GM21825 (cell line): ENCODE results near the gene KCNK5.

Experiments used
- ATAC-seq: cut with Tn5 transposase; IDR thresholded peaks from one replicate; pipeline ENCODE4 v1.9.1; 2021; ENCODE audit warnings: mild to moderate bottlenecking, moderate library complexity; ENCODE audit not compliant: unreplicated experiment

Gene KCNK5

GRCh38 chr6:39199976-39200375 lies 29.3 kb downstream of the KCNK5 start:
- ATAC-seq = no peak

GRCh38 chr6:39199231-39199940 lies 29.9 kb downstream of the KCNK5 start:
- ATAC-seq = no peak

DNA sequence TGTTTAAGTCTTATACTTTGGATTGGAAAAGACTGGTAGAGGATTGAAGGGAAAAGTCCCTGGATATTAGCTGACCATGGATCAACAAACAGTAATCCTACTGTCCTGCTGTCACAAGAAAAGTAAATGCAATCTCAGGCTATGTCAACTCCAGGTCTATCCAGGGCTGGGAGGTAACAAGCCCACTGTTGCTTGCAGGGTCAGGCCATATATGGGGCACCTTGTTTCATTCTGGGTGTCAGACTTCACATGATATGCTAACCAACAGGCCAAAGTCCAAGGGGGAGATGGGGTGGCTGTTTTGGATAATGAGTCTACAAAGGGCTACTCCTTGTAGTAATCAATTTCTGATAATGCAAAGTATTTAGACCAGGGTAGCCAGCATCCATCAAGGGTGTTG lies 30.7 kb downstream of the KCNK5 start:
- no peak for ATAC-seq

DNA sequence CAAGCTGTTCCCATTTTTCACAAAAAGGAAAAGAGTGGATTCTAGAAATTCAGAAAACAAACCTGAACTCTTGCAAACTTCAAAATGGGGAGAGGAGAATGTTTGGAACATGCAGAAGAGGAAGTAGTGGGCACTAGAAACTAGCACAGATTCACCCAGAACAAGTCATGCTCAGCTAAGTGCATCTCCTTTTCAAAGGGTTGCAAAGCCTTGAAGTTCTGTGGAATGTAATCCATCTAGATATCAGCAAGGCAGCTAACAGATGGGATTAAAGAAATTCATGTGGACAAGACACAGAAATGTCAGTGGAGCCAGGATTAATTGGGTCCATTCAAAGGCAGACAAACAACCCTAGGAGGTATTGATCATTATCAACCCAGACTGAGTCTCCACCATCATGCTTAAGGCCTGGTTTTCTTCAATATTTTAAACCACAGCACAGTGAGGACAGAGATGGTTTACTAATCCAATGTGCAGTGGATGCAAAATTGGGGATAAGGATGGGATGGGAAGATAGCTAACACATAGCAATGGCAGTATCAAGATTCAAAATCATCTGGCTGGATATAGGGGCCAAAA lies 31.3 kb downstream of the KCNK5 start:
- ATAC-seq = no peak

DNA sequence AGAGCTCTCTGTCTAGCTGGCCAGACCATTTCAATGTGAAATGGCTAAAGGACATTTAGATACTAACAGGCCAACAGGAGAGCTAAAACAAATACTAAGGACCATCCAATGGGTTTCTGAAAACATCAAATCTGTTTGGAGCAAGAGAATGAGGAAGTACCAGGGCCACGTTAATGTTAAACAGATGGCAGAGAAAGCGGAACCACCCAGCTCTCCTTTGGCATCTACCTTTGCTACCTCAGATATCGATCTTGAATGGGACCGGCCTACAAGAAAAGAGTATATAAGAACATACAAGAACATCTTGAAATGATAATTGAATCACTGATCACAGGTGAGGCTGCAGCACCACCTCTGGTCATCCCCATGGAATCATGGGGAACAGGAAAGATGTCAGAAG lies 31.8 kb downstream of the KCNK5 start:
- ATAC-seq = no peak

DNA sequence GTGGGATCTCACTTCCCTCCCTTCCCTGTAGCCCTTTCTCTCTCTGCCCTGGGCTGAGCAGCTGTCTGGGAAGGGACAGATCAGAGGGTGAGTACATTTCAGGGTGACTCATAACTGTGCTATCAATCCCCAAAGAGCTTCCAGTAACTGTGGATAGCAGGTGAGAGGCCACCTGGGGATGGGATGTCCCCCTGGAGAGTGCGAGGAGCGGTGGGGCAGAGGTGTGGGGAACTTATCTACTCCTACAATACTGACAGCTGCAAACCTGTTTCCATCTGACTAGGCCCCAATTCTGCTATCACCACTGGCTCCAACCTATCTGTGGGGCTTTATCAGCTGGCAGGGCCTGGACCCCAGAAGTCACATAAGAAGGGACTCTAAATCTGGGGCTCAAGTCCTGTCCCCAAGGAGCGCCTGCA lies 32.6 kb downstream of the KCNK5 start:
- no peak for ATAC-seq

GRCh38 chr6:39195792-39196385 lies 33.4 kb downstream of the KCNK5 start:
- ATAC-seq = no peak

GRCh38 chr6:39194466-39194865 lies 34.8 kb downstream of the KCNK5 start:
- ATAC-seq = no peak

DNA sequence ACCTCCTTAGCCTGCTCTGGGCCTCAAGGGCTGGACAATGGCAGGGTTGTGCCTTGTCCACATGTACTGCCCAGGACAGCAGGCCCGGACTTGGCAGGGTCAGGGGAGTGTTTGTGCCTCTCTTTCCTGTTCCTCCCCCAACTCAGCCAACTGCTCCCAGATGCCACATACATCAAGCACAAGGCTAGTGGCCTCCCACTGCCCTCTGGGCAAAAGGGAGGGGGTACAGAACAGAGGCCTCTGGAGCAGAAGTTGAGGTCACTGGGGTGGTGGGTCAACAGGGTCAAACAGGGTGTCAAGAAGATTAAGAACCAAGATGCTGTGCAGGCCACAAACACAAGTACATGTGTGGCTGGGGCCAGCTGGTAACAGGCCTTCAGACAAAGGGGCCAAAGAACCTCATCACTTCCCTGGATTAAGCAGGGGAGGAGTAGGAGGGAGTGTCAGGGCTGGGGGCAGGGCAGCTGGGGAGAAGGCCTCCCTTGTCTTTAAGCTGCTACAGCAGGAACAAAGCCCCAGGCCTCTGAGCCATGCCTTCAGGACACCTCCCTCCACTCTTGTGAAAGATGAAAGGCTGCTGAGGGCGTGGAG lies 36.0 kb downstream of the KCNK5 start:
- ATAC-seq = no peak

DNA sequence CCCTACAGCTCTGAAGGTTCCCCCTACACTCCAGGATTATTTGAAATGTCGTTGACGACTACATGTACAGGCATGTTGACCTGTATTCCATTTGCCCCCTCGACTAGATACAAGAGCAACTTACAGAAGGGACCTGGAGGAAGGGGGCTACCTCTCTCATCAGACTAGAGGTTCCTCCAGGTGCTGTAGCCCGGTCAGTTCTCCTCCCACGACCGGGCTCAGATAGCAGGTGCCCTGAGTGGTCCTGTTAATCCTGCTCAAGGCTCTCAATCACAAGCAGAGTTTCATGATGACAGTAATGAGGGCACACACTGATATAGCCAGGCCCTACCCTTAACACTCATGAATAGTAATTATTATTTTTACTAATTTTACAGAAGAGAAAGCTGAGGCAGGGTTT lies 36.5 kb downstream of the KCNK5 start:
- no peak for ATAC-seq

GRCh38 chr6:39191236-39191930 lies 37.9 kb downstream of the KCNK5 start:
- ATAC-seq = no peak

DNA sequence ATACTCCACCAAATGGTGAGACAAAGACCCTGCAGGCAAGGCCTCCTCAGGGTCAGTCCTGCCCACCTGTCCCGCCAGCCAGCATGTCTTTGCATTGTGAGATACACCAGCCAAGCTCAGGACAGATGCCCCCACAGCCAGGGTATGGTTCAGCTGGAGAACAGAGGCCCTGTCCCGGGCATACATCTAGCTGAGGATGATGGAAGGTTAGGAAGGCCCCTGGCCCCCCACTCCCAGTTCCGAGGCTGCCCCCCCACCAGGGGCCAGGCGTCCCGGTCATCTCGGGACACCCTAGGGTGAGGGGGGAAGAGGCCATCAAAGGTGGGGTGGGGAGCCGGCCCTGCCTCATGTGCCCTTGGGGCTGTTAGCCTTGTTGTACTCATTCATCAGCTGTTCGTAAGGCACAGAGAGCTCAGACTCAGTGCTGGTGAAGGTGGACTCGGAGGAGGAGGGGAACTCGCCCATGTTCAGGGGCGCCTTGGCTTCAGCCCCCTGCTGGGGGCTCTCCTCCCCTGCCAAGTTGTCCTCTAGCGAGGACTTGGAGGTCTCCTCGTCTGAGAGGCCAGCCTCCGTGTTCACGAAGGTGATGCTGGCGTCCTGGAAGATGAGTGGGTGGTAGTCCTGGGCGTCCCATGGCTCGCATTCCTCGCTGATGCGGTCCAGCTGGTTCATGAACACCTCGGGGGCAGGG lies 38.6 kb downstream of the KCNK5 start:
- no peak for ATAC-seq

DNA sequence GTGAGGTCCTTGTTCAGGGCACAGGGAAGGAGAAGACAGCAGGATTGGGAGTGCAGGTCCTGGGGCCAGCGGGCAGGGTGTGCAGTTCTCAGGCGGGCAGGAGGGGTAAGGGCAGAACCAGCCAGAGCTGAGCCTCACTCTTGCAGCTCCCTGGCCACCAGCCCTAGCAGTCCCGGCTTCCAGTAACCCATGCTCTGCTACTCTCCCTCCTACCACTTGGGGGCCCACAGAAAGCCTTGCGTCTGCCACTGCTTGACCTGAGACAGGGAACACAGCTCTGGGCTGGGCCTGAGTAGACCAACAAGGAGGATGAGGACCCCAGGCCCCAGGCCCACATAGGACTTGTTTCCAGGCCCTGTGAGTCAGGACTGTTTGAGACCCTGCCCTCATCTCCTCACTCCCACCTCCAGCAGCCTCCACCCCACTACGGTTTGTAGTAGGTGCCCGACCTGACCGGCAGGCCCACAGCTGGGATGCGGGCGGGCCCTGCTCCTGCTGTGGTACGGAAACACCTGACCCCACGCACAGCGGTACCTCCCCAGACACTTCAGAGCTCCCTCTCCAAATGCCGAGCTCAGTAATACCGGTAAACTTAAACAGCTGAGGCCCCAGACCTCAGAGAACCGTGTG lies 39.2 kb downstream of the KCNK5 start:
- ATAC-seq = no peak

DNA sequence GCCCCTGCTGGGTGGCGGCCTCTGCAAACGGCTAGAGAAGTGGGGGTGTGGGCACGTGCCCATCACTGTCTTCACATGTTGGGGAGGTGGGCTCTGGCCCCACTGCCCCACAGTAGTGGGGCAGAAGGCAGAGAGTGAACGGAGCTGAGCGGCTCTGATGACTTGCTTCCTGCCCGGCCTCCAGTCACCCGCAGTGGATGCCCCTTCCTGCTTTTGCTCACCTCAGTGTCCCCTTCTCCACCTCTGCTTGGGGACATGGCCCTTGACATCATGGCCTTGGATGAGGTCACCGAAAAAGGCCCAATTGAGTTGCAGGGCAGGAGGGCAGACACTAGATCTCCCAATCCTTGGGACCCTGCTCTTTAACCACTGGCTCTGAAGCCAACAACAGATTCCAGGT lies 40.1 kb downstream of the KCNK5 start:
- ATAC-seq = no peak

DNA sequence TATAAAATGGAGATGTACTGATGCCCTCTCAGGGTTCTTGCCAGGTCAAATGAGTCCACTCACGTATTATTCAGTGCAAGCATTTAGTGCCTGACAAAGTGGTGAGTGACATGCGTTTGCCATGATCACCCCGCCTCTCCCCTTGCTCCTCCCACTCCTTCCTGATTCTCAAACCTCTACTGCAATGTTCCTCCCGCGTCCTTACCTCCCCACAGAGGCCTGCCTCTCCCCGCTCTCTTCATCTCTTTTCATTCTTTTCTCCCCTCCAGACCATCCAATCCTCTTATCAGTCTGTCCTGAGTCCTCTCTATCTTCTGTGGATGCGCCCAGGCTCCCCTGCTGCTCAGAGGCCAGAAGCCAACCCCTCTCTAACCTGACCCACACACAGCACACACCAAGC lies 40.7 kb downstream of the KCNK5 start:
- no peak for ATAC-seq

- ATAC-seq = no peak
Measured at GRCh38 chr6:39188098-39188450, 41.2 kb downstream of the KCNK5 start.

GRCh38 chr6:39184906-39185580 lies 44.2 kb downstream of the KCNK5 start:
- no peak for ATAC-seq

- ATAC-seq = no peak
Measured at GRCh38 chr6:39182604-39183003, 46.7 kb downstream of the KCNK5 start.

GRCh38 chr6:39181826-39182225 lies 47.4 kb downstream of the KCNK5 start:
- no peak for ATAC-seq

- ATAC-seq = no peak
Measured at GRCh38 chr6:39181333-39181732, 47.9 kb downstream of the KCNK5 start.
